SK-N-SH (cell line): Measurements from ENCODE around the gene CYFIP1. TPM values are rescaled to one million over a fixed set of nuclear protein-coding genes. Genes with fewer than 3 reads are reported as not detected.

Experiments used
- CTCF ChIA-PET: fragments of 300-600, 350-600 bp; formaldehyde crosslinking; extraction: SDS; loops from one replicate; lab custom pipeline; 2021; lab: Yijun Ruan, JAX
- POLR2A ChIA-PET: fragments of 350-600 bp; sonication (Branson Sonifier 250); formaldehyde crosslinking; extraction: SDS; loops from one replicate; lab custom pipeline; 2020; ENCODE audit warnings: antibody characterized with exemption, inconsistent platforms; lab: Yijun Ruan, JAX
- DNase-seq: peaks from one replicate; pipeline ENCODE4 v3.0.0; 2012
- H2AFZ ChIP-seq: fragments of 200-600 bp; sonication (generic); 2 replicates; pipeline ENCODE4 v1.8.1; 2016; ENCODE audit warnings: antibody characterized with exemption, mild to moderate bottlenecking, low read depth
- H3F3A ChIP-seq: fragments of 200-600 bp; sonication (generic); replicated peaks from 2 replicates; pipeline ENCODE3; 2016; ENCODE audit warnings: antibody characterized with exemption, mild to moderate bottlenecking; ENCODE audit not compliant: insufficient read depth
- H3K27ac ChIP-seq, 2 experiments: fragments of 200-500 bp in 1 of 2; fragments of 200-600 bp in 1 of 2; sonication (Bioruptor generic) in 1 of 2; sonication (generic), shearing (Covaris generic) in 1 of 2; 2 replicates each; pipeline versions ENCODE4 v1.5.1 to v1.6.1; 2014 to 2016; ENCODE audit warnings: low read depth in 2 of 2, inconsistent platforms in 1 of 2, low read length in 1 of 2, mild to moderate bottlenecking in 1 of 2, mixed read lengths in 1 of 2
- H3K27me3 ChIP-seq: fragments of 200-600 bp; sonication (generic), shearing (Covaris generic); 2 replicates; pipeline ENCODE4 v1.6.1; 2016; ENCODE audit warnings: mixed run types; ENCODE audit not compliant: insufficient read depth
- H3K36me3 ChIP-seq, 2 experiments: fragments of 200-500 bp in 1 of 2; fragments of 200-600 bp in 1 of 2; sonication (Bioruptor generic) in 1 of 2; sonication (generic) in 1 of 2; replicated peaks in 1 of 2; 2 replicates each; pipeline versions ENCODE3 to v1.5.1; 2014 to 2016; ENCODE audit warnings: low read length in 1 of 2, mild to moderate bottlenecking in 1 of 2; ENCODE audit not compliant: insufficient read depth in 2 of 2, control insufficient read depth in 1 of 2
- H3K4me1 ChIP-seq, 2 experiments: fragments of 200-500 bp in 1 of 2; fragments of 200-600 bp in 1 of 2; sonication (Bioruptor generic) in 1 of 2; sonication (generic), shearing (Covaris generic) in 1 of 2; 2 replicates each; pipeline versions ENCODE4 v1.5.1 to v1.6.1; 2014 to 2016; ENCODE audit warnings: low read depth in 1 of 2, low read length in 1 of 2, mixed run types in 1 of 2; ENCODE audit not compliant: insufficient read depth in 2 of 2, control insufficient read depth in 1 of 2
- H3K4me2 ChIP-seq: fragments of 200-600 bp; sonication (generic), shearing (Covaris generic); 2 replicates; pipeline ENCODE4 v1.6.1; 2017; ENCODE audit warnings: mixed run types
- H3K4me3 ChIP-seq, 2 experiments: fragments of 200-500 bp in 1 of 2; fragments of 200-600 bp in 1 of 2; sonication (Bioruptor generic) in 1 of 2; sonication (generic), shearing (Covaris generic) in 1 of 2; 2 replicates each; pipeline versions ENCODE4 v1.5.1 to v1.8.1; 2014 to 2016; ENCODE audit warnings: low read depth in 2 of 2, inconsistent platforms in 1 of 2, low read length in 1 of 2, mild to moderate bottlenecking in 1 of 2, mixed read lengths in 1 of 2, moderate library complexity in 1 of 2
- H3K79me2 ChIP-seq: fragments of 200-600 bp; sonication (generic); 2 replicates; pipeline ENCODE4 v1.8.1; 2017; ENCODE audit warnings: mild to moderate bottlenecking; ENCODE audit not compliant: insufficient read depth
- H3K9ac ChIP-seq: fragments of 200-600 bp; sonication (generic); 2 replicates; pipeline ENCODE4 v1.6.1; 2017; ENCODE audit warnings: mixed run types
- H3K9me2 ChIP-seq: fragments of 200-600 bp; sonication (generic); 2 replicates; pipeline ENCODE4 v1.6.1; 2017; ENCODE audit warnings: mixed run types
- H3K9me3 ChIP-seq: fragments of 200-600 bp; sonication (generic); 2 replicates; pipeline ENCODE4 v1.6.1; 2017; ENCODE audit warnings: mixed run types, mild to moderate bottlenecking, moderate library complexity
- H4K20me1 ChIP-seq: fragments of 200-600 bp; sonication (generic); 2 replicates; pipeline ENCODE4 v1.6.1; 2017; ENCODE audit warnings: mild to moderate bottlenecking, mixed run types; ENCODE audit not compliant: insufficient read depth
- CHD2 ChIP-seq: fragments of 150-350 bp; IDR thresholded peaks from 2 replicates; pipeline ENCODE4 v1.6.1; 2018; ENCODE audit warnings: low read length; ENCODE audit not compliant: partially characterized antibody
- CTCF ChIP-seq: fragments of 200-600 bp; sonication (generic); IDR thresholded peaks from 2 replicates; pipeline ENCODE4 v1.6.1; 2017; ENCODE audit warnings: antibody characterized with exemption, mild to moderate bottlenecking, moderate library complexity
- EP300 ChIP-seq, 2 experiments: IDR thresholded peaks; 2 replicates each; pipeline versions ENCODE4 v1.4.0 to v1.6.1; 2012; ENCODE audit warnings: borderline replicate concordance in 1 of 2, low read depth in 1 of 2, low read length in 1 of 2
- EZH2phosphoT487 ChIP-seq: fragments of 200-600 bp; sonication (generic); IDR thresholded peaks from 2 replicates; pipeline ENCODE4 v1.6.1; 2017; ENCODE audit warnings: low read depth, mixed run types, mild to moderate bottlenecking, antibody characterized with exemption, moderate library complexity, borderline replicate concordance
- FOSL2 ChIP-seq: IDR thresholded peaks from 2 replicates; pipeline ENCODE4 v1.4.0; 2012; ENCODE audit warnings: low read depth, mild to moderate bottlenecking, moderate library complexity, borderline replicate concordance
- FOXJ3 ChIP-seq: sonication (generic); formaldehyde crosslinking; IDR thresholded peaks from 2 replicates; pipeline ENCODE4 v1.5.1; 2020; ENCODE audit warnings: mild to moderate bottlenecking, missing genetic modification reagents
- FOXM1 ChIP-seq: IDR thresholded peaks from 2 replicates; pipeline ENCODE4 v1.4.0; 2012; ENCODE audit warnings: low read depth, mild to moderate bottlenecking
- JUND ChIP-seq: IDR thresholded peaks from 2 replicates; pipeline ENCODE4 v1.4.0; 2012
- MEF2A ChIP-seq: IDR thresholded peaks from 2 replicates; pipeline ENCODE4 v1.4.0; 2012; ENCODE audit warnings: low read depth, borderline replicate concordance
- MXI1 ChIP-seq: IDR thresholded peaks from 2 replicates; pipeline ENCODE4 v1.6.1; 2012; ENCODE audit warnings: mild to moderate bottlenecking, low read depth, low read length, improper control_type of control experiment
- NRF1 ChIP-seq: IDR thresholded peaks from 2 replicates; pipeline ENCODE4 v1.6.1; 2012; ENCODE audit warnings: low read depth, mild to moderate bottlenecking, low read length
- PBX3 ChIP-seq: IDR thresholded peaks from 2 replicates; pipeline ENCODE4; 2012
- RAD21 ChIP-seq: IDR thresholded peaks from 2 replicates; pipeline ENCODE4 v1.6.1; 2012; ENCODE audit warnings: mild to moderate bottlenecking, low read length
- RCOR1 ChIP-seq: fragments of 150-350 bp; IDR thresholded peaks from 2 replicates; pipeline ENCODE4 v1.6.1; 2017; ENCODE audit warnings: antibody characterized with exemption, low read length
- RXRA ChIP-seq: IDR thresholded peaks from 2 replicates; pipeline ENCODE4 v1.4.0; 2012; ENCODE audit warnings: low read depth, mild to moderate bottlenecking, borderline replicate concordance
- SIN3A ChIP-seq: IDR thresholded peaks from 2 replicates; pipeline ENCODE4 v1.6.1; 2012; ENCODE audit warnings: low read depth, mild to moderate bottlenecking, low read length, moderate library complexity, borderline replicate concordance
- TAF1 ChIP-seq: IDR thresholded peaks from 2 replicates; pipeline ENCODE4 v1.6.1; 2012; ENCODE audit warnings: low read depth, mild to moderate bottlenecking, low read length, moderate library complexity, borderline replicate concordance
- TCF12 ChIP-seq: IDR thresholded peaks from 2 replicates; pipeline ENCODE4 v1.4.0; 2012
- WGBS: methylation state at CpG from one replicate; pipeline ENCODE4 v1.1.6; 2017; ENCODE audit warnings: low lambda C conversion rate; 5-methylcytosine and 5-hydroxymethylcytosine counted together
- polyA plus RNA-seq, 3 experiments: library from polyadenylated mRNA; depleted of rRNA; stranded (reverse); fragments of >200 nt; gene quantifications; 2 replicates each; pipeline ENCODE4 v1.2.3, GENCODE V29; 2012
- TF ChIP-seq, protein P1 (sequence below): IDR thresholded peaks from 2 replicates; pipeline ENCODE4 v1.4.0; 2012; ENCODE audit warnings: low read depth, borderline replicate concordance

The CYFIP1 gene
- polyA plus RNA-seq, 1 of the 3 experiments (the other 2 are of a cell fraction), result 53.4 TPM

DNA sequence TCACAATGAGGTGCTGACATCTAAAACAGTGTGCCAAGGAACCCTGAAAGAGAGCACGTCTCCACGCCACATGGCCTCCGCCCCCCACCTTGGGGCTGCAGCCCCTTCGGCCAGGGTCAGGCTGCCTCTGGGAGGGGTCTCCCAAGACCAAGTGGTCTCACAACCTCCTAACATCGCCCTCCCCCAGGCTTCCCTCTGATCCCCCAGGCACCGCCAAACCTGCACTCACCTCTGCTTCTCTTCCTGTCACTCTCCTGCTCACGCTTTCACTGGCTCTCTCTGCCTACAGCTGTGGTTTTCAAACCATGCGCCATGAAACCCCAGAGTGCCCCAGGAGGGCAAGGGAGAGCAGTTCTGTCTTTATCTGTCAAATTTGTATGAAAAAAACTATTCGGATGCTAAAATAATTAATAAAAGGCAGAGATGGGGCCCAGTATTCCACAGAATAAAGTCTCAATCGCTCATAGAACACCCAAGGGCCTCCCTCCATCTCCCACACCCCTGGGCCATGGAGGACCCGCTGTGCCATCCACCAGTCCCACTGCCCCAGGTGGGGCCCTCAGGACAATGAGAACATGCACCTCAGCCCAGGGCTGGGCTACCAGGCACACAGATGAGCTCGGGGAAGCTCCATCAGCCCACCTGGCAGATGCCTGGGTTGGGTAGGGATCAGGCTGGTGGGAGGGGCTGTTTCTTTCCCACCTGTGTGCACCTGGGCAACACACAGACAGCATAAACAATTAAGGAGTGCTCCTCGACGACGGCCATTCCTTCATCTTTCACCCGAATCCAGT is 21.5 kb downstream of the CYFIP1 start (continued):
- no peak for TF ChIP-seq RCOR1
- TF ChIP-seq, all 33 proteins: peak for 0

- no peaks in the 10 kb centered on the region for H3K36me3 ChIP-seq
- H3K27ac ChIP-seq, result no peak overlapping the region; a peak in 1 of 4 replicates
- no peaks in the 10 kb centered on the region for H3K9me2 ChIP-seq
- H3K4me1 ChIP-seq, result peaks cover 8 to 29% of the 10 kb centered on the region in 2 experiments; a peak in 3 of 4 replicates
- no peak overlapping the region for H3K4me3 ChIP-seq
- no peak for TF ChIP-seq CHD2
- TF ChIP-seq, protein P1, sequence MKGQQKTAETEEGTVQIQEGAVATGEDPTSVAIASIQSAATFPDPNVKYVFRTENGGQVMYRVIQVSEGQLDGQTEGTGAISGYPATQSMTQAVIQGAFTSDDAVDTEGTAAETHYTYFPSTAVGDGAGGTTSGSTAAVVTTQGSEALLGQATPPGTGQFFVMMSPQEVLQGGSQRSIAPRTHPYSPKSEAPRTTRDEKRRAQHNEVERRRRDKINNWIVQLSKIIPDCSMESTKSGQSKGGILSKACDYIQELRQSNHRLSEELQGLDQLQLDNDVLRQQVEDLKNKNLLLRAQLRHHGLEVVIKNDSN, result no peak
- TF ChIP-seq EP300 (IDR thresholded peaks at IDR 0.05; ENCODE audit: borderline replicate concordance in 1 of 2, low read depth in 1 of 2, low read length in 1 of 2), result no peak
- no peak for TF ChIP-seq TAF1
- no peak for TF ChIP-seq PBX3
- TF ChIP-seq SIN3A, result no peak
- TF ChIP-seq NRF1, result no peak
- TF ChIP-seq FOXJ3 (CRISPR knock-in tag), result no peak
- no peaks in the 10 kb centered on the region for H3K9me3 ChIP-seq
- no peak overlapping the region for H3K4me2 ChIP-seq
- H3K9ac ChIP-seq, result no peak overlapping the region
- H3K27me3 ChIP-seq, result no peaks in the 10 kb centered on the region
- DNase-seq, result no peak
- CTCF ChIA-PET, result no interaction called here
- no peak overlapping the region for H2AFZ ChIP-seq
- peaks cover 100% of the 10 kb centered on the region for H3K79me2 ChIP-seq
- 97% methylated on average over 13 of the region's 14 CpGs for WGBS
- peaks cover 10% of the 10 kb centered on the region for H3F3A ChIP-seq
- POLR2A ChIA-PET, result no interaction called here
- peaks cover 89% of the 10 kb centered on the region for H4K20me1 ChIP-seq
Measured at GRCh38 chr15:22956978-22957260, 23.2 kb downstream of the CYFIP1 start.

DNA sequence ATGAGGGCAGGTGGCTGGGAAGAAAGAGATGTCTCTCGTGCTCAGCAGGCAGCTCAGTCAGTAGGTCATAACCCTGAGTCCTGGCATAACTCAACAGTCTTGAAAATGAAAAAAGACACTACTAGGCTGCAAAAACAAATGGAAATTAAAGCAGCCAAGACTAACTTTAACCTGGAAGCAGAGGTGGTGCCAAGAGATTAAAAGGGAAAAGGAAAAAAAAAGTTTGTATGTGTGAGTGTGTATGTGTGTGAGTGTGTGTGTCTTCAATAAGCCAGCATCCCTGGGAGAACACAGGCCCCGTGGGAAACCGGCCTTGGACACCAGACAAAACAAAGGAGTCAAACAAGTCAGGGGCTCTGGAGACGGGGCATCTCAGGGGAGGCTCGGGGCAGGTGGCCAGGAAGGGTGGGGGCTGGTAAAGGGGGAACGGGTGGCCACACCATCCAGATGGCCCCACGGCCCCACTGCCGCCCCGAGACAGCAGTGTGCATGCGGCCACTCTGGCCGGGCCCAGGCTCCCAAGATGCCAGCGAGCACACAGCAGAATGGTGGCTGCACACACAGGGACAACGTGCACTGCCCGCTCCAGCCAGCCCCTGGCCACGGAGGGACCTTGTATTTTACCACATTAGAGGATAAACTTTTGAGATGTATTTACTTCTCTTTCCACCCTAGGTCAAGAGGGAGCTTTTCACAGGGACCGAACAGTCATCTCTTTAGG is 23.8 kb downstream of the CYFIP1 start:
- no peak overlapping the region for H2AFZ ChIP-seq
- TF ChIP-seq RAD21 (no peak), NRF1 (no peak), CTCF (no peak), EZH2phosphoT487 (no peak), MXI1 (no peak), SIN3A (no peak), RCOR1 (no peak), RXRA (no peak), FOXM1 (no peak), MEF2A (no peak), TCF12 (no peak), CHD2 (no peak), EP300 (IDR thresholded peaks at IDR 0.05; ENCODE audit: borderline replicate concordance in 1 of 2, low read depth in 1 of 2, low read length in 1 of 2) (no peak), JUND (no peak), FOSL2 (no peak)
- TF ChIP-seq, protein P1, result no peak

More for the DNA sequence above, 23.8 kb downstream of the CYFIP1 start:
- H4K20me1 ChIP-seq, result peaks cover 89% of the 10 kb centered on the region
- CTCF ChIA-PET, result no interaction called here
- H3K9ac ChIP-seq, result no peak overlapping the region
- H3K4me3 ChIP-seq, result no peak overlapping the region
- peaks cover 100% of the 10 kb centered on the region for H3K79me2 ChIP-seq
- peaks cover 5 to 32% of the 10 kb centered on the region in 2 experiments; a peak in 3 of 4 replicates for H3K4me1 ChIP-seq
- WGBS, result 90% methylated on average over 8 of the region's 16 CpGs
- no peaks in the 10 kb centered on the region for H3K36me3 ChIP-seq
- peak; percentile 51 for DNase-seq
- no peak overlapping the region for H3K4me2 ChIP-seq
- H3F3A ChIP-seq, result peaks cover 9% of the 10 kb centered on the region
- H3K9me3 ChIP-seq, result no peaks in the 10 kb centered on the region
- POLR2A ChIA-PET, result no interaction called here
- peak overlapping the region in 1 of 2 experiments; percentile 17; a peak in 1 of 4 replicates for H3K27ac ChIP-seq
- H3K27me3 ChIP-seq, result no peaks in the 10 kb centered on the region
- H3K9me2 ChIP-seq, result no peaks in the 10 kb centered on the region
